ENCODE measurements around the gene HCFC1.

Gene HCFC1

DNA sequence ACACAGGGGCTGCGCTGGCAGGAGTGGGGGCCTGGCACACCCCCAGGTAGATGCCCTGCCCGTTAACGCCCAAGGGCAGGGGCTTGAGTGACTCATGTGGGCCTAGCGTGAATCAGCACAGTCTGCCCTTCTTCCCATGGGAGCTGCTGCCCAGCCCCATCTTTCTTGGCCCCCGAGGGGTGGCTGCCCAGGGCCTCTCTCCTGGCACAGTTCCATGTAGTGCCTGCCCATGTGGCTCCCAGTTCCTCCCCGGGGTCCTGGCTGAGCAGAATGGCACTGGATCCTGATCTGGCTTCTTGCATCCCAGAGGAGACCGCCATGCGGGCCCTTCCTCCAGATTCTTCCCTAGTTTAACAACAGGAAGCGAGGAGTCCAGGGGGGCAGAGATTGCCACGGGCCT, 69.2 kb downstream of the HCFC1 start:
- Histone ChIP-seq H3K9me2 (replicated peaks; ENCODE audit: insufficient read depth, low read length) (no peaks in the 10 kb centered on the region), H3K9me3 (replicated peaks; ENCODE audit: insufficient read depth, low read length) (no peaks in the 10 kb centered on the region), H3K36me3 (replicated peaks; ENCODE audit: insufficient read depth, low read length) (no peaks in the 10 kb centered on the region), H3K27me3 (replicated peaks; ENCODE audit: insufficient read depth, low read length) (no peaks in the 10 kb centered on the region), H4K20me1 (ENCODE audit: insufficient read depth, low read length) (no peaks in the 10 kb centered on the region), H2AFZ (ENCODE audit: low read length) (no peak overlapping the region), H3K4me2 (ENCODE audit: low read depth, low read length) (no peak overlapping the region), H3K4me1 (ENCODE audit: low read length) (0 out of 2 replicates have a peak, but pooled peaks cover 9% of the 10 kb centered on the region), H3K9ac (ENCODE audit: low read length) (no peak overlapping the region), H3K79me2 (ENCODE audit: low read length) (no peaks in the 10 kb centered on the region), H3K4me3 (ENCODE audit: low read length) (no peak overlapping the region), H3K27ac (ENCODE audit: low read length) (no peak overlapping the region), H3F3A (ENCODE audit: insufficient read depth, low read length) (peaks cover 3% of the 10 kb centered on the region; the same call in 1 of the 2 replicates)
- no peak for DNase-seq
- TF ChIP-seq, protein P1, sequence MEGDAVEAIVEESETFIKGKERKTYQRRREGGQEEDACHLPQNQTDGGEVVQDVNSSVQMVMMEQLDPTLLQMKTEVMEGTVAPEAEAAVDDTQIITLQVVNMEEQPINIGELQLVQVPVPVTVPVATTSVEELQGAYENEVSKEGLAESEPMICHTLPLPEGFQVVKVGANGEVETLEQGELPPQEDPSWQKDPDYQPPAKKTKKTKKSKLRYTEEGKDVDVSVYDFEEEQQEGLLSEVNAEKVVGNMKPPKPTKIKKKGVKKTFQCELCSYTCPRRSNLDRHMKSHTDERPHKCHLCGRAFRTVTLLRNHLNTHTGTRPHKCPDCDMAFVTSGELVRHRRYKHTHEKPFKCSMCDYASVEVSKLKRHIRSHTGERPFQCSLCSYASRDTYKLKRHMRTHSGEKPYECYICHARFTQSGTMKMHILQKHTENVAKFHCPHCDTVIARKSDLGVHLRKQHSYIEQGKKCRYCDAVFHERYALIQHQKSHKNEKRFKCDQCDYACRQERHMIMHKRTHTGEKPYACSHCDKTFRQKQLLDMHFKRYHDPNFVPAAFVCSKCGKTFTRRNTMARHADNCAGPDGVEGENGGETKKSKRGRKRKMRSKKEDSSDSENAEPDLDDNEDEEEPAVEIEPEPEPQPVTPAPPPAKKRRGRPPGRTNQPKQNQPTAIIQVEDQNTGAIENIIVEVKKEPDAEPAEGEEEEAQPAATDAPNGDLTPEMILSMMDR (IDR thresholded peaks at IDR 0.05; ENCODE audit: low read length), result no peak

DNA sequence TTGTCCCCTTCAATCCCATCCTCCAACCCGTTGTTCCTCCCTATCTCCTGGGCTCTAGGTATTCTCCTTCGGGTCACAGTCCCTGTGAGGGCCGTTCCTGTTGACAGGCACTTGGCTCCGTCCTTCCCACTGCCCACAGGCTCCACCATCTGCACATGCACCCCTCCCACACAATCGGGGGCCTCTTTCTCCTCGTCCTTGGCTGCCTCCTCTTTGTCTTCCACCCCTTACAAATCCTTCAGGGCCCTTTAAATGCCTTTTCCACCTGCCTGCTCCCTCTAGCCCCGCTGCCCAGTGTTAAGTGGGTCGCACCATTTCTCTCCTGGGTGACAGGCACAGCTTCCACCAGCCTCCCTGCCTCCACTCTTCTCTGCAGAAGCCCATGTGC, 69.9 kb downstream of the HCFC1 start:
- TF ChIP-seq EZH2 (optimal IDR thresholded peaks at IDR 0.05; ENCODE audit: low read depth, low read length) (no peak), EZH2phosphoT487 (IDR thresholded peaks at IDR 0.05; ENCODE audit: low read length) (no peak)
- TF ChIP-seq, protein P1 (IDR thresholded peaks at IDR 0.05; ENCODE audit: low read length), result no peak
- H3K4me2 ChIP-seq (ENCODE audit: low read depth, low read length), result no peak overlapping the region

DNA sequence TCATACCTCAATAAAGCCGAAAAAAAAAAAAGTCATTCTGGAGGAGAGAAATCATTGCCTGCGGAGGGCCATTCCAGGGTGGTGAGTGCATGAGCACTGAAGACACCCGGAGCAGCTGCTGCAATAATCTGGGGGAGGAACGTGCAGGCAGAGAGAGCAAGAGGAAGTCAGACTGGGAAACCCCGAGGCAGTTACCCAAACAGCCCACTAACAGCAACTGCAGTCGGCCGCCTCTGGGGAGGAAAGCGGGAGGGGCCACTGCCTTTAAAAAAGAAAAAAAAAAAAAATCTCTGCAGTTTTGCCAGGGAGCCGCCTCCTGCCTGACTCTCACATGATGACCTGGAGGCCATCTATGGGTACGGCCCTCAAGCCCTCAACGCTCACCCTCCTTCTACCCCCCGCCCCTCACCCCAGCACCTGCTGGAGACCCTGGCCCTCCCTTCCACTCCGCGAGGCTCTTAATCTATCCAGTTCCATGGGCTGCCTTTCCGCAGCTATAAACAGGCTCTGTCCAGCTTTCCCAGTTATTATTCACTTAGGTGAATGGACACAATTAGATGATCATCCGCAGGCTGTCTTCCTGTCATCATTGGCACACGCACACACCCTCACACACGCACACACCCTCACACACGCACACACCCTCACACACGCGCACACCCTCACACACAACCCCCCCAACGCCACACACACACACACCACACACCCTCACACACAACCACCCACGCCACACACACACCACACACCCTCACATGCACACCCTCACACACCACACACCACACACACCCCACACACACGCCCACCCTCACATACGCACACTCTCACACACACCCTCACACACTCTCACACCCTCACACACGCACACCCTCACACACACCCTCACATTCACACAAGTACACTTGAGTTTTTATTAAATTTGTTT, 70.5 kb downstream of the HCFC1 start:
- TF ChIP-seq, protein P1 (IDR thresholded peaks at IDR 0.05; ENCODE audit: low read length), result no peak
- no peak for TF ChIP-seq EZH2 (optimal IDR thresholded peaks at IDR 0.05; ENCODE audit: low read depth, low read length)
- no peak for TF ChIP-seq EZH2phosphoT487 (IDR thresholded peaks at IDR 0.05; ENCODE audit: low read length)
- Histone ChIP-seq H2AFZ (ENCODE audit: low read length) (no peak overlapping the region), H4K20me1 (ENCODE audit: insufficient read depth, low read length) (no peaks in the 10 kb centered on the region), H3F3A (ENCODE audit: insufficient read depth, low read length) (peaks cover 3% of the 10 kb centered on the region; the same call in 1 of the 2 replicates), H3K27me3 (replicated peaks; ENCODE audit: insufficient read depth, low read length) (no peaks in the 10 kb centered on the region), H3K36me3 (replicated peaks; ENCODE audit: insufficient read depth, low read length) (no peaks in the 10 kb centered on the region), H3K79me2 (ENCODE audit: low read length) (no peaks in the 10 kb centered on the region), H3K4me2 (ENCODE audit: low read depth, low read length) (peak overlapping the region; percentile 60), H3K9ac (ENCODE audit: low read length) (no peak overlapping the region), H3K27ac (ENCODE audit: low read length) (no peak overlapping the region), H3K4me1 (ENCODE audit: low read length) (0 out of 2 replicates have a peak, but pooled peaks cover 9% of the 10 kb centered on the region), H3K9me2 (replicated peaks; ENCODE audit: insufficient read depth, low read length) (no peaks in the 10 kb centered on the region), H3K4me3 (ENCODE audit: low read length) (no peak overlapping the region), H3K9me3 (replicated peaks; ENCODE audit: insufficient read depth, low read length) (no peaks in the 10 kb centered on the region)
- peak; percentile 78 for DNase-seq

More for the DNA sequence above, 69.9 kb downstream of the HCFC1 start:
- Histone ChIP-seq H3K79me2 (ENCODE audit: low read length) (no peaks in the 10 kb centered on the region), H2AFZ (ENCODE audit: low read length) (no peak overlapping the region), H3K4me1 (ENCODE audit: low read length) (0 out of 2 replicates have a peak, but pooled peaks cover 9% of the 10 kb centered on the region), H3K9me3 (replicated peaks; ENCODE audit: insufficient read depth, low read length) (no peaks in the 10 kb centered on the region), H3K27ac (ENCODE audit: low read length) (no peak overlapping the region), H3K9ac (ENCODE audit: low read length) (no peak overlapping the region), H3K27me3 (replicated peaks; ENCODE audit: insufficient read depth, low read length) (no peaks in the 10 kb centered on the region), H3F3A (ENCODE audit: insufficient read depth, low read length) (peaks cover 3% of the 10 kb centered on the region; the same call in 1 of the 2 replicates), H3K9me2 (replicated peaks; ENCODE audit: insufficient read depth, low read length) (no peaks in the 10 kb centered on the region), H3K36me3 (replicated peaks; ENCODE audit: insufficient read depth, low read length) (no peaks in the 10 kb centered on the region), H4K20me1 (ENCODE audit: insufficient read depth, low read length) (no peaks in the 10 kb centered on the region), H3K4me3 (ENCODE audit: low read length) (no peak overlapping the region)
- no peak for DNase-seq
